HG03025 (cell line): ENCODE measurements around the gene NUP85.
"Not testable (repeated sequence)": the region's sequence is repeated elsewhere in the genome, so short reads cannot be mapped to it uniquely, and the experiment has no call there.

Experiments
- ATAC-seq: cut with Tn5 transposase; IDR thresholded peaks from one replicate; pipeline ENCODE4 v1.9.1; 2021; ENCODE audit warnings: mild to moderate bottlenecking, moderate library complexity; ENCODE audit not compliant: unreplicated experiment, low FRiP score

Gene NUP85

DNA sequence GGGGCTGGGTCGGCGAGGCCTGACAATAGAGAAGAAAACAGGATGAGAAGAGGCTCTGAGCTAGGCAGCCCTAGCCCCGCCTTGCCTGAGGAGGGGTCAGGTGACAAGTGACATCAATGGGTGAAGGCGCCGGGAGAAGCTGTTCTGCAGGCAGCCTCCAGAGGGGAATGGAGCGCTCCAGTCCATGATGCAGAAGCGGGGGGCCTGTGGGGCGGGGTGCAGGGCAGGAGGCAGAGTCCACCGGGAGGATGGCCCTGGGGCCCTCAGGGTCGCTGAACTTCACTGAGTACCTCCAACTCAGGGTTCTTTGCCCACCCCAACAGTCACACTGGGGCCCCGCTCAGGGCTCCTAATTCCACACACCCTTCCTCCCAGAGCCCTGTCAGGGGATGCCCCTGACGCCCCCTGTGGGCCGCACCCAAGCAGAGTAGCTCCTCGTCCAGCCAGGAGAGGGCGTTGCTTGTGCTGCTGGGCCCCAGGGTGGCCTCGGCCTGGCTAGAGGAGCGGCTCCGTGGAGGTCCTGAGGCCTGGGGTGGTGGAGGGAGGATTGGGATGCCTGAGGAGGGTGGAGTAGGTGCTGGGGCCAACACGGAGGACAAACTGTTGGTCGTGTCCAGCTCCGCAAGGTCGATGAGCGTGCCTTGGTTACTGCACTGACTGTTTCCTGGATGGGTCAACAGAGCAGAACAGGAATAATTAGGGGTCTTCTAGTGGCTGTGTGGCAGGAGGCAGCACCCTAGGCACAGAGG is 35.1 kb downstream of the NUP85 start:
- no peak for ATAC-seq

DNA sequence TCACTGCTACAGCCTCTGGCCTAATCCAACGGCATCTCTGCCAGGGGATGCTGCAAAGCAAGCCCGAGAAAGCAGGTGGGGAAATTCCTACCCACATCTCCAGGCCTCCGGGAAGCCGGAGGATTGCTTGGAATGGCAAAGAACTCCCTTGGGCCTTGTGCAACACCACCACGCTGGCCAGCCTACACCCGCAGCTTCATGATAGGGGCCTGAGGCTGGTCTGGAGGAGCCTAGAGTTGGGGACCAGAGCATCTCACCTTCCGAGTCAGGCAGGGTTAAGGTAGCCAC is 35.6 kb downstream of the NUP85 start:
- no peak for ATAC-seq

DNA sequence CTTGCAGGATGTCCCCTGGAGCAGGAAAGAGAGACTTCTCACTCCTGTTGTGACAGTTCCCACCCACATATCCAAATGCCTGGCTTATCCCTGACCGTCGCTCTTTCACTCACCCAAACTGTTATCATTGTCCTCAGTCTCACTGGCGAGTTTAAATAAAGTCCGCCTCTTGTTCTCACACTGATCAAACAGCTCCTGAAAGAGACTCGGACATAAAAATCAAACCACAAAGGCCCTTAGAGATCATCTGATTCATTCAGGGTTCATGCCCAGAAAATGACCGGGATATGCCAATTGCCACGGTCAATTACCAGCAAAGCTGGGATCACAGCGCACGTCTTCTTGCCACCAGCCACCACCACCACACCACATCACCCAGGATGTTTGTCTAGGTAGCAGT is 36.0 kb downstream of the NUP85 start:
- no peak for ATAC-seq

DNA sequence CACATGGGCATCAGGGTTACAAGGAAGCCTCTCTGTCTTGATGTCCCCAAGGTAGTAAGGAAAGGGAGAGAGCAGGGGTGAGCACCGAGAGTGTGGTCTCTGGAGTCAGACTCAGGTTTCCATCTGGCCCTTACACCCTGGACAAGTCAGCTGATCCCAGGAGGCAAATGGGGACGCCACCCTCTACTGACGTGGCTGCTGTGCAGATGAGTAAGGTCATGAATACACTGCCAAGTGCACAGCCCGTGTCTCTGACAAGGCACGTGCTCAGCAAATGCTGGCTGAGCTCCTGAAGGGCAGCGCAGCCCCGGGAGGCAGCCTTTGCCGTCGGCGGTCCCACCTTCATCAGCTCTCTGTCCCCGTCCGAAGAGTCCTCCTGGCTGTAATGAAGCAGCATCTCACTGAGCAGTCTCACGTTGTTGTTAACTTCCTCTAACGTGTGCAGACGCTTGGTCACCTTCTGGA is 36.5 kb downstream of the NUP85 start:
- no peak for ATAC-seq

DNA sequence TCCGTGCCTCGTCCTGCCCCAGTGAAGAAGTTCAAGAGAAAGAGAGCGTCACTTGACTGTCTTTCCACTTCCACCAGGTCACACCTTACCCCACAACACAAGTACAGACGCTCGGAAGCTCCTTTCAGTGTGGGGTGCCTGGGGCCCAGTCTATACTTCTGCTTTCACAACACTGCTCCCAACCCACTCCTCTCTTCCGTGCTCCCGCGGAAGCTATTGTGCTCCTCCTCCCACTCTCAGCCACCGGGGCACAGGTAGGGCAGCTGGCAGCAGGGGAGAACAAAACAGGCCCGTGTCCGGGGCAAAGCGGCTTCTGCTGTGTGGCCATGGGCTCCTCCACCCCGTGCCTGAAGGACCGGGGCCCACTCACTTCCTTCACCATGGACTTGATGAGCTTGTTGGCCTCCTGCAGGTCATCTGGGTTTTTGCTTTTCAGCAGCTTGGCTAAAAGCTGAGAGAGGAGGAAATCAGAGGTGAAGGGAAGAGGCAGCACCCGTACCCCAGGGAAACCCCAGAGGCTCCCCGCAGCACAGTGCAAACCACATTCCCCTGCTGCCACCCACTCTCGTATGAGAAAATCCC is 37.1 kb downstream of the NUP85 start:
- ATAC-seq = no peak

DNA sequence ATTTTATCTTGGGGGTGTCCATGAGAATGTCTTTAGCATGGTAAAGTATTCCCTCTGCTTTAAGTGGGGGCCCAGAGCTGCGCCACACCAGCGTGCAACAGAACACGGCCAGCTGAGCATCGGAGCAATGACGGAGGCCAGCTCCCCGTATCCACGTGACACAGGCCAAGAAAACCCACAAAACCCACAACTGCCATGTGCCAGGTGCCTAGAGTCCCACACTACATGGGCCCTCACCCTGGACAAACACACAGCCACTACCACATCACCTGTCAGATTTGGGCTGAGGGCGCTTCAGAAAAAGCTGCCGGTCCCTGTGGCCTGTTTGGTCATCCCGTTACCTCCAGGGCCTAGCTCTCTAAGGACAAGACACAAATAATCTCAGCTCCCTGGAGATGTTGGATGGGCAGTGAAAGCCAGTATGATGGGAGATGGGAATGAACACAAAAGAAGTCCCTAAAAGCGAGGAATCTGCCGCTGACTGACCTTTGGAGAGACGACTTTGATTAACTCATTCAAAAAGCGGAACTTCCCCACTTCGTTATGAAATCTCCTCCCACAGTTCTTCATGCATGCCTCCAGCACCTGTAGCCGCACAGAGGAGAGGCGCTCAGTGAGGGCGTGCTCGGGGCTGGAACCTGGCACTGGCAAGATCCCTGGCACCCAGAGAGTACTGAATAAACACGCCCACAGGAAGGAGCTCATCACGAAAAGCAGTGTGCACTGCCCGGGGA is 38.8 kb downstream of the NUP85 start:
- no peak for ATAC-seq

DNA sequence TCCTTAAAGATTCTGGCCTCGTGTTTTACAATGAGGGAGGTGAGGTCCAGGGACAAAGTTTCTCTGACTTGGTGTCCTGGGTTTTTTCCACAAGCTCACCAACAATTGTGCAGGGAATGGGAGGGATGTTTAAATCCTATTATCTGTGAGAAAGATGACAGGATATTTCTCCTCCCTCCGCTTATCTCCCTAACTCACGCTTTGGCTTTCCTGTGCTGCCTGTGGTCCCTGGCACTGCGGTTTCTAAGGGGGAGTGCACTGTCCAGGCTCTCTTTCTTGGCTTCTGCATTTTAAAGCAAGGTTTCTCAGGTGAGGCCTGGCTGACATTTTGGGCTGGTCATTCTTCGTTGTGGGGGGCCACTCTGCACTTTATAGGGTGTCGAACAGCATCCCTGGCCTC is 39.5 kb downstream of the NUP85 start:
- no peak for ATAC-seq

DNA sequence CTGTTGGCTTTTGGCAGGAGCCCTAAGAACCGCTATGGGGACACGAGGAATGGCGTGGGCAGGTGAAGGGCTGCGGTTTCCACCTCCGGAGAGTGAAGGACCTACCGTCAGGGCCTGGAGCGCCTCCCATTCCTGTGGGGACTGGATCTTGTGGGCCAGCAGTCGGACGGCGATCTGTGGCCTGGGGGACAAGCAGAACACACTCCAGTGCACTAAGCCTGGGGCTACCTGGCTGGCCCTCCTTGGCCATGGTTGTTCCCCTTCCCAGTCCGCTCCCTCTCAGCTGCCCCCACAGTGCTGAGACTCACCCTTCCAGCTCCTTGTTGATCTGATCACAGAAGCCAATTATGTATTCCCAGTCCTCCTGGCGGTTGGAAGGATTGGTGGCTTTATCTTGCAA is 40.9 kb downstream of the NUP85 start:
- no peak for ATAC-seq

DNA sequence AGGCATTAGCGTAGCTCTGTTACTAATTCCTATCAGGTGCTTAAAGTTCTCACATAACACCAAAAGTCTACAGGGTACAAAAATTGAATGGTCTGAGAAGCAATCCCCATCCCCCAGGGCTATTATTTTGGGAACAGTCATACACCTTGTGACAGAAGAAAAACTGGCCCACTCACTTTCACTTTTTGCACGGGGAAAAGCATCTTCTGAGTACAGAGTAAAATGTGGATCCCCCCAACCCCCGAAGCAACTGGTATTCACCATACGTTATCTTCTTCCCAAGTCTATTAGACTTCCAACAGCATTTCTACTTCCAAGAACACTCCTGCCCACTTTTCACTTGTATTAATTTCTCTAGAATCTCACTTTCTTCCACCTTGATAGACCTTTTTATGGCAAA is 44.1 kb downstream of the NUP85 start:
- no peak for ATAC-seq

DNA sequence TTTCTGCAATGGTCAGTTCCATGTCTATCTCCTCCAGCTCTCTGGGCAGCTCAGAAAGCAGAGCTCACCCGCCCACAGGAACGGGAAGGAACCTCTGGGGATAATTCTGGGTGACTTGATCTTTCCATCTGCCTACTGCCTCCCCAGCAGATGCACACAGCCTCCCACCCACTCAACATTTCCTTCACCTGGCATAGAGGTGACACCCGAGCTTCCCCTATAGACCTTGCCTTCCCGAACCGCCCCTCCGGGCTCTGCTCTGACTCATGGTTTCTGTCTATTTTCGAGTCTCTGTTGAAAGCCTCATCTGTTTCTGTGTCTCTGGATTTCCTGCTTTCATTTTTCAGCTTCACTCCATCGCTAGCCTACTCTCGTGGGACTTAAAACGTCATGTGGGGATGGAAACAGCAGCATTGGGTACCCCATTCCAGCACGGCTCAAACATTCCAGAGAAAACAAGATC is 44.6 kb downstream of the NUP85 start:
- peak; percentile 82 for ATAC-seq

DNA sequence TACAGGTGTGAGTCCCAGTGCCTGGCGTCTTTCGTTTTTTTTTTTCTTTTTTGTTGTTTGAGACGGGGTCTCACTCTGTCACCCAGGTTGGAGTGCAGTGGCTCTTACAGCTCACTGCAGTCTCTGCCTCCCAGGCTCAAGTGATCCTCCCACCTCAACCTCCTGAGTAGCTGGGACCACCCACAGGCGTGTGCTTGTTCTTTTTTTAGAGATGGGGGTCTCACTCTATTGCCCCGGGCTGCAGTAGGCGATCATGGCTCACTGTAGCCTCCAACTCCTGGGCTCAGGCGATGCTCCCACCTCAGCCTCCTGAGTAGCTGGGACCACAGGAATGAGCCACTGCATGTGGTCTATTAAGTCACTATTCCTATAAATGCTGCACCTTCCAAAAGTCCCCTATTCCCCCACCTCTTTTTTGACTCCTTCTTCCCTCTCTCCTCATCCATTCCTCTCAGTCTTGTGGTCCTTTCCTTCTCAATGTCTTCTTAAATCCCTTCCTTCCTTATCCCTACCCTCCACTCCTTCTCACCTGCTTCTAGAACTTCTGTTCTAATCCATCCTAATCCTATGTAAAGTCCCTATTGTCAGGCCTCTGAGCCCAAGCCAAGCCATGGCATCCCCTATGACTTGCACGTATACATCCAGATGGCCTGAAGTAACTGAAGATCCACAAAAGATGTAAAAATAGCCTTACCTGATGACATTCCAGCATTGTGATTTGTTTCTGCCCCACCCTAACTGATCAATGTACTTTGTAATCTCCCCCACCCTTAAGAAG is 46.7 kb downstream of the NUP85 start:
- ATAC-seq = no peak

DNA sequence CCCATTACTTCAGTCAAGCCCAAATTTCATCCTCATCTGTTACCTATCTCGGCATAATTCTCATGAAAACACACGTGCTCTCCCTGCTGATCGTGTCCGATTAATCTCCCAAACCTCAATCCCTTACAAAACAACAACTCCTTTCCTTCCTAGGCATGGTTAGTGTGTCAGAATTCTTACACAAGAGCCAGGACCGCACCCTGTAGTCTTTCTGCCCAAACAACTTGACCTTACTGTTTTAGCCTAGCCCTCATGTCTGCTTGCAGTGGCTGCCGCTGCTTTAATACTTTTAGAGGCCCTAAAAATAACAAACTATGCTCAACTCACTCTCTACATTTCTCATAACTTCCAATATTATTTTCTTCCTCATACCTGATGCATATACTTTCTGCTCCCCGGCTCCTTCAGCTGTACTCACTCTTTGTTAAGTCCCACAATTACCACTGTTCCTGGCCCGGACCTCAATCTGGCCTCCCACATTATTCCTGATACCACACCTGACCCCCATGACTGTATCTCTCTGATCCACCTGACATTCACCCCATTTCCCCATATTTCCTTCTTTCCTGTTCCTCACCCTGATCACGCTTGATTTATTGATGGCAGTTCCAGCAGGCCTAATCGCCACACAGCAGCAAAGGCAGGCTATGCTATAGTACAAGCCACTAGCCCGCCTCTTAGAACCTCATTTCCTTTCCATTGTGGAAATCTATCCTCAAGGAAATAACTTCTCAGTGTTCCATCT is 50.6 kb downstream of the NUP85 start:
- not testable (repeated sequence) for ATAC-seq

DNA sequence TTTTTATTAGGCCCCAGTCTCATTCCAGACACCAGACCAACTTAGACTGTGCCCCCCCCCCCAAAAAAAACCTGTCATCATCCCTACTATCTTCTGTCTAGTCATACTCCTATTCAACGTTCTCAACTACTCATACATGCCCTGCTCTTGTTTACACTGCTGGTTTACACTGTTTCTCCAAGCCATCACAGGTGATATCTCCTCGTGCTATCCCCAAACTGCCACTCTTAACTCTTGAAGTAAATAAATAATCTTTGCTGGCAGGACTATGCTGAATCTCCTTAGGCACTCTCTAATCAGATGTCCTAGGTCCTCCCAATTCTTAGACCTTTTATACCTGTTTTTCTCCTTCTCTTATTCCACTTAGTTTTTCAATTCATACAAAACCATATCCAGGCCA is 51.7 kb downstream of the NUP85 start:
- not testable (repeated sequence) for ATAC-seq

DNA sequence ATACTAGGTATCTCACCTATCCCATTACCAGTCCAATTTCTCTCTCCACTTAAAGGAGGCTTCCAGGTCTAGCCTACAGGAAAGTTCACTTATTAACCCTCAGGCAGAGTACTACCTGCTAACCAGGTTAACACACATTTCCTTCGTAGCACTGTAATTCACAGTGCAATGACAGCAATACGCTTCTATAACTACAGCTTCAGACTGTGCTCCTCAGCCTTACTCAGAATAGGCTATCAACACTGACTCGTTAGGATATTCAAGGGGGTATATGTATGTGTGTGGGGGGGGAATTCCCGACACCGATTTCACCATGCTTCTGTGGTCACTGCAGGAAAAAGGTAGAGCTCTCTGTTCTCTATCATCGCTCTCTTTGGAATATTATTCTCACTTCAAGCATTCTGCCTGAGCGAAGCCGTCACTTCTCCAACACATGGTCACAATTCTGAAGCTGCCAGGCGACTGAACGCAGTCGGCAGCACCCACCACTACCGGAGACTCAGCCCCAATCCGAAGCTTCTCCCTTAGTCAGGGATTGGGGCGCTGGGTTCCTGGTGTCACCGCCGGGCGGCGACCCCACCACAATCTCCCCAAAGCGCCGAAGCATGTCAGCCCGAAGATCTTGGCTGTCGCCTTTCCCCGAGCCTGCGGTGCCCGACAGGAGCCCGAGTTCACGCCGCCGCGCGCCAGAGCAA is 55.3 kb downstream of the NUP85 start:
- peak; percentile 16 for ATAC-seq

DNA sequence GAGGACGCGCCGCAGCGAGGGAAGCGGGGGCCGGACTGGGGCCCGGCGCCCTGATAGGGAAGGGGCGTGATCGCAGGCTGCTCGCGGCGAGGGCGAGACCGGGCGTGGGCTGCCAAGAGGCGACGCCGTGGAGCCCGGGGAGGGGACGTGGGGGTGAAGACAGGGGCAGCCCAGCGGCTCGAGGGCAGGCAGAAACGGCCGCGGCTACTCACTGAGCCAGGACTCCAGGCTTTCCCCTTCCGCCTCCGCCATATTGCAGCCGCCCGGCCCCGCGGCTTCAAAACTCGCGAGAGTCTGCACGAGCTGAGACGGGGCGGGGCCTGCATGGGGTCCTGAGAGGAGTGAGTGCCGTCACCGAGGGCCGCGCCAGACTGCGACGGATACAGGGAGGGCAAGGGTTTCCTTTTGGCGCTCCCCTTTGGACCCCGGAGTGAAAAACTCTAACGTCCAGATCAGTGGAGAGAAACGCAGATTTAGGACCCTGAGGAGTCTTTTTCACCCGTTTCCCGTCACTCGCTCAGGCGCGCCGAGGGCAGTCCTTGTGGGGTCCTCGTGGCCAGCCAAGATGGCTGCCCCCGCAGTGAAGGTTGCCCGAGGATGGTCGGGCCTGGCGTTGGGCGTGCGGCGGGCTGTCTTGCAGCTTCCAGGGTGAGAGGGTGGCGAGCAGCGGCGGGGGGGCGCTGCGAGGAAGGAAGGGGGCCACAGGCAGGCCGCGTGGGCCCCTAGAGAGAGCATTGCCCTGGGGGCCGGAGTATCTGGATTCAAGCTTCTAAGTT is 56.0 kb downstream of the NUP85 start, which contains the start of the genes GGA3 and MRPS7:
Gene GGA3, minus strand, starts transcription at position 271 of the 776 bp plus-strand sequence. Its CDS starts 19 bp downstream, at position 252.
Gene MRPS7, plus strand, starts transcription at position 544 of the 776 bp plus-strand sequence. Its CDS starts 22 bp downstream, at position 566.
- ATAC-seq = peak; percentile 86

DNA sequence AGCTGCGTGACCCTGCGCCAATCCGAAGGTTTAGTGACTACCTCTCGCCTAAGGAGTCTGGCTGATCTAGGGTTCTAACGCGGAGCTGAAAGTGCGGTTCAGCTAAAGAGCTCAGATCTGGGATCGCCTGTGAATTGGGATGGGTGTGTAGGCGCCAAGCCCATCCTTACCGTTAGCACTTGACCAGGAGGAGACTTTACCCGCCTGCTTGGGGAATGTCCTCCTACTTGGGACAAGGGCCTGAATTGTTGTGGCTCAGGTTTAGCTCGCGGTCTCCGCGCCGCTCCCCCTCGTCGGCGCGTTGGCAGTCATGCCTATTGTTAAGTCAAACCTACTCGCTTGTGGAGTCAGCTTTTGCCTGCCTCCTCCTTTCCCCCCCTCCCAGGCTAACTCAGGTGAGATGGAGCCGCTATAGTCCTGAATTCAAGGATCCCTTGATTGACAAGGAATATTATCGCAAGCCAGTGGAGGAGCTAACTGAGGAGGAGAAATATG is 56.7 kb downstream of the NUP85 start:
- no peak for ATAC-seq

DNA sequence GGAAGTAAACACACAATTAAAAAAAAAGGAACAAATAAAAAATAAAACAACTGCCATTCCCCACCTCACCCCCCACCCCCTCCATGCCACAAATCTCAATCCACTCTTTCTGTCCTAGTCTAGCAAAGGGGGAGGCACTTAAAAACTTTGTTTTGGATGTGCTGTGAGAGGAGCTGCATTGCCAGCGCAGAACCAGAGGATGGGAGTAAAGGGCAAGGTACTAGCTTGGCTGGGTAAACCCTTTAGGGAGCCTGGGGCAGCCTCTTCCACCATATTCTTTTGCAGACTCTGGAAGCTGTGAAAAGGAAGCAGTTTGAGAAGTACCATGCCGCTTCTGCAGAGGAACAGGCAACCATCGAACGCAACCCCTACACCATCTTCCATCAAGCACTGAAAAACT is 57.6 kb downstream of the NUP85 start:
- no peak for ATAC-seq

DNA sequence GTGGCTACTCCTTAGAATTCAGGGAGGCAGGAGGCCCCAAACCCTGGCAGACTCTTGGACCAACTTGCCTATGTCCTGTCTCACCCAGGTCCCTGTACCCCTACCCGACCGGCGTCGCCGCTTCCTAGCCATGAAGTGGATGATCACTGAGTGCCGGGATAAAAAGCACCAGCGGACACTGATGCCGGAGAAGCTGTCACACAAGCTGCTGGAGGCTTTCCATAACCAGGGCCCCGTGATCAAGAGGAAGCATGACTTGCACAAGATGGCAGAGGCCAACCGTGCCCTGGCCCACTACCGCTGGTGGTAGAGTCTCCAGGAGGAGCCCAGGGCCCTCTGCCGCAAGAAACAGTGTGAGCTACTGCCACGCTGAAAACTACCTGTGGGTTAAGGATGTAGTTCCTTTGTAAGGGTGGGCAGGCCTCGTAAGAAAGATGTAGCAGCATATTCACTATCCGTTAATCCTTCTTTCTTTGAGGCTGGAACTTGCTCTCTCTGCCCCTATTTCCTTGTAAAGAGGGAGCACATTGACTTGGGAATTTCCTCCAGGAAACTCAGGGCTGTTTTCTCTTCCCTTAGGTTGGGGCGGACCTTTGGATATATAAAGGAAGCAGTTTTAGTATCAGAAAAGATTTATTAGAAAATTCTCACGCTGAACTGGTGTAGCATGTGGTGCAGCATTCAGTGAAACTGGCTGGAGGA is 60.3 kb downstream of the NUP85 start:
- ATAC-seq = no peak
